H1 (cell line): ENCODE measurements around the gene ZDHHC11. TPM values are rescaled to one million over a fixed set of nuclear protein-coding genes. Genes with fewer than 3 reads are reported as not detected.

Experiments used
- CHD1 ChIP-seq: IDR thresholded peaks from 2 replicates; pipeline ENCODE4 v1.6.1; 2012; ENCODE audit warnings: low read depth, low read length, improper control_type of control experiment
- CHD7 ChIP-seq: fragments of 300-600 bp; sonication (generic); IDR thresholded peaks from 2 replicates; pipeline ENCODE4 v1.7.1; 2012; ENCODE audit warnings: low read length, moderate library complexity, mild to moderate bottlenecking, inconsistent platforms; ENCODE audit not compliant: insufficient replicate concordance
- MAFK ChIP-seq: IDR thresholded peaks from 2 replicates; pipeline ENCODE4 v1.6.1; 2012; ENCODE audit warnings: low read depth, mild to moderate bottlenecking, improper control_type of control experiment, low read length
- RXRA ChIP-seq: IDR thresholded peaks from 2 replicates; pipeline ENCODE4 v1.6.1; 2011; ENCODE audit warnings: low read depth, mild to moderate bottlenecking, low read length, moderate library complexity; ENCODE audit not compliant: insufficient read depth
- SAP30 ChIP-seq: fragments of 300-600 bp; sonication (generic); IDR thresholded peaks from 2 replicates; pipeline ENCODE4 v1.7.1; 2012; ENCODE audit warnings: low read length, moderate library complexity, mild to moderate bottlenecking, inconsistent platforms; ENCODE audit not compliant: insufficient read depth, insufficient replicate concordance
- SIN3A ChIP-seq, 2 experiments: IDR thresholded peaks in 1 of 2; conservative IDR thresholded peaks in 1 of 2; 2 replicates each; pipeline ENCODE4 v1.6.1; 2011 to 2012; ENCODE audit warnings: low read length in 2 of 2, improper control_type of control experiment in 1 of 2, low read depth in 1 of 2, mild to moderate bottlenecking in 1 of 2
- polyA plus RNA-seq, 7 experiments: library from polyadenylated mRNA; depleted of rRNA in 3 of 7; stranded (reverse) in 5 of 7; unstranded in 2 of 7; fragments of >200 nt in 5 of 7; fragments of 200-250 nt in 2 of 7; gene quantifications; 1 replicate in 5 of 7; 2 replicates in 1 of 7; 4 replicates in 1 of 7; pipeline versions ENCODE4 v1.2.1 to v1.2.3, GENCODE V29; 2011 to 2013; ENCODE audit warnings: missing spikeins in 2 of 7, mixed read lengths in 2 of 7
- total RNA-seq: library from RNA; stranded (reverse); fragmentation: NEBNext Ultra II Directional; extraction: Animal tissue kit (Norgen Biotek cat#: 25700); gene quantifications from 2 replicates; pipeline ENCODE4 v1.2.1, GENCODE V29; 2021
- TF ChIP-seq, protein P1 (sequence below): IDR thresholded peaks from 2 replicates; pipeline ENCODE4 v1.6.1; 2012; ENCODE audit warnings: low read length, inconsistent platforms

The ZDHHC11 gene
- total and polyA plus RNA-seq, 2 of the 8 experiments (the other 6 are each of a cell fraction or from before 2014, with no cell fraction given): 4.7 to 16.6 TPM

GRCh38 chr5:861442-862366 is 10.9 kb upstream of the ZDHHC11 start (continued):
- TF ChIP-seq CHD7 (no peak), SIN3A (conservative IDR thresholded peaks at IDR 0.05 in 1 of 2, IDR thresholded peaks at IDR 0.05 in 1 of 2; ENCODE audit: low read depth in 1 of 2, low read length in 2 of 2) (no peak), RXRA (no peak), MAFK (no peak), SAP30 (no peak), CHD1 (no peak)
- TF ChIP-seq, protein P1, sequence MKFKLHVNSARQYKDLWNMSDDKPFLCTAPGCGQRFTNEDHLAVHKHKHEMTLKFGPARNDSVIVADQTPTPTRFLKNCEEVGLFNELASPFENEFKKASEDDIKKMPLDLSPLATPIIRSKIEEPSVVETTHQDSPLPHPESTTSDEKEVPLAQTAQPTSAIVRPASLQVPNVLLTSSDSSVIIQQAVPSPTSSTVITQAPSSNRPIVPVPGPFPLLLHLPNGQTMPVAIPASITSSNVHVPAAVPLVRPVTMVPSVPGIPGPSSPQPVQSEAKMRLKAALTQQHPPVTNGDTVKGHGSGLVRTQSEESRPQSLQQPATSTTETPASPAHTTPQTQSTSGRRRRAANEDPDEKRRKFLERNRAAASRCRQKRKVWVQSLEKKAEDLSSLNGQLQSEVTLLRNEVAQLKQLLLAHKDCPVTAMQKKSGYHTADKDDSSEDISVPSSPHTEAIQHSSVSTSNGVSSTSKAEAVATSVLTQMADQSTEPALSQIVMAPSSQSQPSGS: no peak
